DOHH2 (cell line): ENCODE results near the gene SLC39A11.

Experiments
- CTCF ChIP-seq: fragments of 200-600 bp; sonication (generic); IDR thresholded peaks from one replicate; pipeline ENCODE4 v1.5.1; 2014; ENCODE audit warnings: antibody characterized with exemption, mild to moderate bottlenecking, low read depth, low read length; ENCODE audit not compliant: poor library complexity, severe bottlenecking
- EZH2phosphoT487 ChIP-seq: fragments of 200-600 bp; sonication (generic); IDR thresholded peaks from 2 replicates; pipeline ENCODE4 v1.6.1; 2017; ENCODE audit warnings: borderline replicate concordance, mild to moderate bottlenecking, antibody characterized with exemption, low read length, moderate library complexity, mixed read lengths

- TF ChIP-seq CTCF: no peak
- TF ChIP-seq EZH2phosphoT487: no peak
Measured at GRCh38 chr17:72604518-72604917, 488.0 kb downstream of the SLC39A11 start.
